ENCODE results near the gene SPRTN.

- TF ChIP-seq CTCF (conservative IDR thresholded peaks at IDR 0.05; ENCODE audit: low read depth, low read length) (no peak), NFE2L2 (IDR thresholded peaks at IDR 0.05; ENCODE audit: low read depth, low read length) (no peak), BHLHE40 (IDR thresholded peaks at IDR 0.05; ENCODE audit: low read depth, low read length) (no peak), POLR2A (IDR thresholded peaks at IDR 0.05; ENCODE audit: low read depth, low read length) (no peak), MXI1 (IDR thresholded peaks at IDR 0.05; ENCODE audit: borderline replicate concordance, low read depth, low read length) (no peak), SMC3 (IDR thresholded peaks at IDR 0.05; ENCODE audit: low read depth, low read length) (no peak), CEBPB (IDR thresholded peaks at IDR 0.05; ENCODE audit: low read depth, low read length) (no peak), RAD21 (IDR thresholded peaks at IDR 0.05; ENCODE audit: low read length) (no peak)
Measured at GRCh38 chr1:231329483-231329882, 8.6 kb upstream of the SPRTN start.
